ENCODE data around the gene COL1A2.

Gene COL1A2

GRCh38 chr7:94391726-94392392 lies 2.8 kb upstream of the COL1A2 start:
- no peak overlapping the region for H4K91ac ChIP-seq (ENCODE audit: low read depth, low read length, poor library complexity)
- H3K9ac ChIP-seq (ENCODE audit: low read depth, low read length, poor library complexity): no peak overlapping the region
- no CpG with 5 or more reads among the region's 4 CpGs for WGBS, 2 donors (ENCODE audit: extremely low coverage in 2 of 2, insufficient read length in 2 of 2, insufficient replicate concordance in 1 of 2)
- no peaks in the 10 kb centered on the region for H3K36me3 ChIP-seq (replicated peaks in 1 of 2; ENCODE audit: control insufficient read depth in 2 of 2, insufficient read depth in 2 of 2, low read length in 2 of 2)
- no peak overlapping the region for H2BK5ac ChIP-seq (ENCODE audit: low read length)
- H2BK120ac ChIP-seq (ENCODE audit: low read depth, low read length): no peak overlapping the region
- no peak overlapping the region for H2BK12ac ChIP-seq (ENCODE audit: low read length)
- peaks cover 14 to 15% of the 10 kb centered on the region in 2 donors for H3K4me1 ChIP-seq (ENCODE audit: control insufficient read depth in 2 of 2, insufficient read depth in 1 of 2, low read depth in 1 of 2, low read length in 2 of 2)
- peak overlapping the region; percentile 71 for H2AFZ ChIP-seq (ENCODE audit: low read length)
- no peak overlapping the region for H3K14ac ChIP-seq (ENCODE audit: low read length)
- H2AK5ac ChIP-seq (ENCODE audit: low read depth, low read length): no peak overlapping the region
- no peak overlapping the region for H3K23ac ChIP-seq (ENCODE audit: low read depth, low read length, poor library complexity)
- H3K27ac ChIP-seq (replicated peaks; ENCODE audit: low read length): no peak overlapping the region
- H4K8ac ChIP-seq (ENCODE audit: low read depth, low read length): no peak overlapping the region
- H3K4me3 ChIP-seq (ENCODE audit: low read length in 2 of 2): no peak overlapping the region
- H3K18ac ChIP-seq (ENCODE audit: low read length): no peak overlapping the region
- no peak overlapping the region for H2BK15ac ChIP-seq (ENCODE audit: low read length)
- H3K79me1 ChIP-seq (ENCODE audit: low read depth, low read length): peaks cover 2% of the 10 kb centered on the region
- H3K9me3 ChIP-seq (replicated peaks in 1 of 2; ENCODE audit: control insufficient read depth in 2 of 2, insufficient read depth in 1 of 2, low read depth in 1 of 2, low read length in 2 of 2): no peaks in the 10 kb centered on the region
- no peak overlapping the region for H3K4ac ChIP-seq (ENCODE audit: low read length)
- no peak overlapping the region for H3K4me2 ChIP-seq (ENCODE audit: insufficient read depth, low read length, poor library complexity, severe bottlenecking)
- DNase-seq (ENCODE audit: low spot score): no peak
- H3K27me3 ChIP-seq (ENCODE audit: control insufficient read depth in 3 of 3, insufficient read depth in 3 of 3, low read depth in 1 of 3, low read length in 3 of 3): no peaks in the 10 kb centered on the region

GRCh38 chr7:94392393-94392786 lies 2.3 kb upstream of the COL1A2 start:
- Histone ChIP-seq H3K4me3 (ENCODE audit: low read length in 2 of 2) (no peak overlapping the region), H3K9ac (ENCODE audit: low read depth, low read length, poor library complexity) (no peak overlapping the region), H4K91ac (ENCODE audit: low read depth, low read length, poor library complexity) (no peak overlapping the region), H3K27me3 (ENCODE audit: control insufficient read depth in 3 of 3, insufficient read depth in 3 of 3, low read depth in 1 of 3, low read length in 3 of 3) (no peaks in the 10 kb centered on the region), H3K9me3 (replicated peaks in 1 of 2; ENCODE audit: control insufficient read depth in 2 of 2, insufficient read depth in 1 of 2, low read depth in 1 of 2, low read length in 2 of 2) (no peaks in the 10 kb centered on the region), H3K18ac (ENCODE audit: low read length) (no peak overlapping the region), H4K8ac (ENCODE audit: low read depth, low read length) (no peak overlapping the region), H3K4ac (ENCODE audit: low read length) (no peak overlapping the region), H2BK5ac (ENCODE audit: low read length) (no peak overlapping the region), H2BK120ac (ENCODE audit: low read depth, low read length) (no peak overlapping the region), H3K14ac (ENCODE audit: low read length) (no peak overlapping the region), H2BK12ac (ENCODE audit: low read length) (no peak overlapping the region), H3K36me3 (replicated peaks in 1 of 2; ENCODE audit: control insufficient read depth in 2 of 2, insufficient read depth in 2 of 2, low read length in 2 of 2) (no peaks in the 10 kb centered on the region), H2AK5ac (ENCODE audit: low read depth, low read length) (no peak overlapping the region), H2AFZ (ENCODE audit: low read length) (peak overlapping the region; percentile 71), H2BK15ac (ENCODE audit: low read length) (no peak overlapping the region), H3K4me1 (ENCODE audit: control insufficient read depth in 2 of 2, insufficient read depth in 1 of 2, low read depth in 1 of 2, low read length in 2 of 2) (peaks cover 14 to 15% of the 10 kb centered on the region in 2 donors), H3K79me1 (ENCODE audit: low read depth, low read length) (peaks cover 2% of the 10 kb centered on the region), H3K4me2 (ENCODE audit: insufficient read depth, low read length, poor library complexity, severe bottlenecking) (no peak overlapping the region), H3K23ac (ENCODE audit: low read depth, low read length, poor library complexity) (no peak overlapping the region), H3K27ac (replicated peaks; ENCODE audit: low read length) (no peak overlapping the region)
- no peak for DNase-seq (ENCODE audit: low spot score)
- no CpG with 5 or more reads among the region's 1 CpG for WGBS, 2 donors (ENCODE audit: extremely low coverage in 2 of 2, insufficient read length in 2 of 2, insufficient replicate concordance in 1 of 2)

GRCh38 chr7:94393246-94394108 lies 1.2 kb upstream of the COL1A2 start:
- peak overlapping the region; percentile 72 for H4K8ac ChIP-seq (ENCODE audit: low read depth, low read length)
- no peak overlapping the region for H3K4me3 ChIP-seq (ENCODE audit: low read length in 2 of 2)
- peaks cover 14 to 15% of the 10 kb centered on the region in 2 donors for H3K4me1 ChIP-seq (ENCODE audit: control insufficient read depth in 2 of 2, insufficient read depth in 1 of 2, low read depth in 1 of 2, low read length in 2 of 2)
- no peak overlapping the region for H2BK120ac ChIP-seq (ENCODE audit: low read depth, low read length)
- H2AFZ ChIP-seq (ENCODE audit: low read length): peak overlapping the region; percentile 71
- no peaks in the 10 kb centered on the region for H3K27me3 ChIP-seq (ENCODE audit: control insufficient read depth in 3 of 3, insufficient read depth in 3 of 3, low read depth in 1 of 3, low read length in 3 of 3)
- peak; percentile 33 for DNase-seq (ENCODE audit: low spot score)
- H3K14ac ChIP-seq (ENCODE audit: low read length): peak overlapping the region; percentile 56
- no peak overlapping the region for H3K23ac ChIP-seq (ENCODE audit: low read depth, low read length, poor library complexity)
- peak overlapping the region; percentile 45 for H3K4me2 ChIP-seq (ENCODE audit: insufficient read depth, low read length, poor library complexity, severe bottlenecking)
- H3K27ac ChIP-seq (replicated peaks; ENCODE audit: low read length): peak overlapping the region; percentile 34
- peak overlapping the region; percentile 81 for H3K18ac ChIP-seq (ENCODE audit: low read length)
- no peak overlapping the region for H3K9ac ChIP-seq (ENCODE audit: low read depth, low read length, poor library complexity)
- peak overlapping the region; percentile 37 for H3K4ac ChIP-seq (ENCODE audit: low read length)
- peak overlapping the region; percentile 84 for H2BK12ac ChIP-seq (ENCODE audit: low read length)
- no peak overlapping the region for H4K91ac ChIP-seq (ENCODE audit: low read depth, low read length, poor library complexity)
- H3K36me3 ChIP-seq (replicated peaks in 1 of 2; ENCODE audit: control insufficient read depth in 2 of 2, insufficient read depth in 2 of 2, low read length in 2 of 2): no peaks in the 10 kb centered on the region
- H2BK5ac ChIP-seq (ENCODE audit: low read length): peak overlapping the region; percentile 87
- peak overlapping the region; percentile 96 for H2BK15ac ChIP-seq (ENCODE audit: low read length)
- peak overlapping the region; percentile 74 for H2AK5ac ChIP-seq (ENCODE audit: low read depth, low read length)
- peaks cover 2% of the 10 kb centered on the region for H3K79me1 ChIP-seq (ENCODE audit: low read depth, low read length)
- WGBS, 2 donors (ENCODE audit: extremely low coverage in 2 of 2, insufficient read length in 2 of 2, insufficient replicate concordance in 1 of 2): no CpG with 5 or more reads among the region's 24 CpGs
- no peaks in the 10 kb centered on the region for H3K9me3 ChIP-seq (replicated peaks in 1 of 2; ENCODE audit: control insufficient read depth in 2 of 2, insufficient read depth in 1 of 2, low read depth in 1 of 2, low read length in 2 of 2)

- no CpG with 5 or more reads among the region's 19 CpGs for WGBS, 2 donors (ENCODE audit: extremely low coverage in 2 of 2, insufficient read length in 2 of 2, insufficient replicate concordance in 1 of 2)
- peak overlapping the region; percentile 85 for H3K18ac ChIP-seq (ENCODE audit: low read length)
- peak overlapping the region; percentile 84 for H2BK12ac ChIP-seq (ENCODE audit: low read length)
- peak overlapping the region; percentile 74 for H2AK5ac ChIP-seq (ENCODE audit: low read depth, low read length)
- no peaks in the 10 kb centered on the region for H3K36me3 ChIP-seq (replicated peaks in 1 of 2; ENCODE audit: control insufficient read depth in 2 of 2, insufficient read depth in 2 of 2, low read length in 2 of 2)
- H3K4ac ChIP-seq (ENCODE audit: low read length): no peak overlapping the region
- H3K27me3 ChIP-seq (ENCODE audit: control insufficient read depth in 3 of 3, insufficient read depth in 3 of 3, low read depth in 1 of 3, low read length in 3 of 3): no peaks in the 10 kb centered on the region
- H3K27ac ChIP-seq (replicated peaks; ENCODE audit: low read length): peak overlapping the region; percentile 64
- H3K9ac ChIP-seq (ENCODE audit: low read depth, low read length, poor library complexity): peak overlapping the region; percentile 63
- H2BK120ac ChIP-seq (ENCODE audit: low read depth, low read length): no peak overlapping the region
- H3K79me1 ChIP-seq (ENCODE audit: low read depth, low read length): peaks cover 2% of the 10 kb centered on the region
- H2AFZ ChIP-seq (ENCODE audit: low read length): no peak overlapping the region
- H2BK5ac ChIP-seq (ENCODE audit: low read length): peak overlapping the region; percentile 87
- H3K9me3 ChIP-seq (replicated peaks in 1 of 2; ENCODE audit: control insufficient read depth in 2 of 2, insufficient read depth in 1 of 2, low read depth in 1 of 2, low read length in 2 of 2): no peaks in the 10 kb centered on the region
- peak overlapping the region; percentile 56 for H3K14ac ChIP-seq (ENCODE audit: low read length)
- no peak overlapping the region for H4K91ac ChIP-seq (ENCODE audit: low read depth, low read length, poor library complexity)
- H3K4me2 ChIP-seq (ENCODE audit: insufficient read depth, low read length, poor library complexity, severe bottlenecking): peak overlapping the region; percentile 82
- no peak overlapping the region for H3K23ac ChIP-seq (ENCODE audit: low read depth, low read length, poor library complexity)
- H3K4me3 ChIP-seq (ENCODE audit: low read length in 2 of 2): peak overlapping the region; percentile 41 to 47
- DNase-seq (ENCODE audit: low spot score): no peak
- peak overlapping the region; percentile 72 for H4K8ac ChIP-seq (ENCODE audit: low read depth, low read length)
- H2BK15ac ChIP-seq (ENCODE audit: low read length): peak overlapping the region; percentile 96
- H3K4me1 ChIP-seq (ENCODE audit: control insufficient read depth in 2 of 2, insufficient read depth in 1 of 2, low read depth in 1 of 2, low read length in 2 of 2): peaks cover 14 to 15% of the 10 kb centered on the region in 2 donors
Measured at GRCh38 chr7:94394109-94394436, 622 bp upstream of the COL1A2 start.

All from neuronal stem cell (in vitro differentiated cells).